Activated CD4-positive, alpha-beta memory T cell treated with anti-CD3 and anti-CD28 coated beads, Interleukin-2, amount 10 ng/mL, durations not matched to agents 7 days and 5 days (primary cell): Measurements from ENCODE around the gene ARMC8. TPM values are rescaled to one million over a fixed set of nuclear protein-coding genes. Genes with fewer than 3 reads are reported as not detected.

Experiments
- CTCF ChIA-PET: fragments of 350-600 bp; sonication (Branson Sonifier 250); formaldehyde crosslinking; loops from one replicate; lab custom pipeline; 2021; ENCODE audit warnings: antibody characterized with exemption, inconsistent platforms; lab: Charles Lee
- POLR2A ChIA-PET: fragments of 350-600 bp; sonication (Branson Sonifier 250); formaldehyde crosslinking; loops from one replicate; lab custom pipeline; 2021; ENCODE audit warnings: antibody characterized with exemption; lab: Charles Lee
- DNase-seq: peaks from one replicate; pipeline ENCODE4 v3.0.0-alpha.2; 2020
- H3K27ac Mint-ChIP-seq: one replicate; pipeline ENCODE4 v1.8.0; 2021; ENCODE audit warnings: mild to moderate bottlenecking, mixed read lengths
- H3K27me3 Mint-ChIP-seq: one replicate; pipeline ENCODE4 v1.8.0; 2021; ENCODE audit warnings: mixed read lengths
- H3K36me3 Mint-ChIP-seq: one replicate; pipeline ENCODE4 v1.8.0; 2021; ENCODE audit warnings: low read depth, mixed read lengths
- H3K4me1 Mint-ChIP-seq: one replicate; pipeline ENCODE4 v1.8.0; 2021; ENCODE audit warnings: mixed read lengths
- H3K4me3 Mint-ChIP-seq: one replicate; pipeline ENCODE4 v1.8.0; 2021; ENCODE audit warnings: mild to moderate bottlenecking, mixed read lengths
- H3K9me3 Mint-ChIP-seq: one replicate; pipeline ENCODE4 v1.8.0; 2021; ENCODE audit warnings: mixed read lengths
- total RNA-seq, 2 experiments: library from RNA; stranded (reverse); gene quantifications; one replicate each; pipeline ENCODE4 v1.2.3, GENCODE V29; 2021

ARMC8 gene
- total RNA-seq, 2 experiments from 2014 or later, result 44.0 to 50.1 TPM

DNA sequence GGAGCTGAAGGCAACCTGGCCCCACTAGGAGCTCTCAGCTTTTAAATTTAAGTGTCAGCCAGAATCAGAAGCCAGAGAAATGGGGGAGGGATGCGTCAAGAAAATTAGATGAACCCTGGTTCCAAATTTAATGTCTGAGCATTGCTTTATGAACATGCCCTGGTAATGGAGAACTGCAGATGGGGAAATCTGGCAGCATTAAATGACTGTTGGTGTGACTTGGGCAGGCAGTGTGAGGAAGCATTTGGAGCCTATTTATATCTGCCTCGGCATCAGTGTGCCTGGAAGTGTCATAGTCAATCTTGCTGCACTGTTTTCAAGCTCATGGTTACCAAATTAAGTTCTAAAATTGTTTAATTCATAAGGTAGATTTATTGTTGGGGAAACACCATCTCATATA lies 113.5 kb downstream of the ARMC8 start:
- ChIA-PET CTCF (no interaction called here), POLR2A (no interaction called here)
- no peak overlapping the region for H3K4me3 Mint-ChIP-seq
- peaks cover 24% of the 10 kb centered on the region for H3K4me1 Mint-ChIP-seq
- H3K27ac Mint-ChIP-seq, result no peak overlapping the region
- peaks cover 22% of the 10 kb centered on the region for H3K36me3 Mint-ChIP-seq
- no peaks in the 10 kb centered on the region for H3K27me3 Mint-ChIP-seq
- DNase-seq, result no peak
- H3K9me3 Mint-ChIP-seq, result no peaks in the 10 kb centered on the region

DNA sequence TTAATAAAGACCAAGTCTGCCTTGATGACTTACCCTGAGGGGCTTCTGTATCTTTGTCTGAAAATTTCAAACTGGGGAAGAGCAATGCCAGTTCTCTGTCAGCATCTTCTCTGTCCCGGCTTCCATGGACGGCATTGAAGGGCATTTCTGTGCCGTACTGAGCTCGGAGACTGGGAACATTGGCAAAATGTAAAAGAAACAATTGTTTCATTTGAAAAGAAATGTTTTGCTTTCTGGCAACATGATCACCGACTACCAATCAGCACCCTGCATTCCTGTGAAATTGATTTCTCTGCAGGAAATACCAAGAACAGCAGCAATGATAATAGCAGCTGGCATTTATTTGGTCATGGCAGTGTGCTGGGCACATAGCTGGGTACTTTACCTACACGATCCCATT lies 116.4 kb downstream of the ARMC8 start:
- H3K4me1 Mint-ChIP-seq, result peaks cover 3% of the 10 kb centered on the region
- H3K27me3 Mint-ChIP-seq, result no peaks in the 10 kb centered on the region
- CTCF ChIA-PET, result no interaction called here
- H3K36me3 Mint-ChIP-seq, result peaks cover 11% of the 10 kb centered on the region
- DNase-seq, result no peak
- peaks cover 9% of the 10 kb centered on the region for H3K9me3 Mint-ChIP-seq
- H3K4me3 Mint-ChIP-seq, result no peak overlapping the region
- H3K27ac Mint-ChIP-seq, result no peak overlapping the region
- POLR2A ChIA-PET, result no interaction called here

DNA sequence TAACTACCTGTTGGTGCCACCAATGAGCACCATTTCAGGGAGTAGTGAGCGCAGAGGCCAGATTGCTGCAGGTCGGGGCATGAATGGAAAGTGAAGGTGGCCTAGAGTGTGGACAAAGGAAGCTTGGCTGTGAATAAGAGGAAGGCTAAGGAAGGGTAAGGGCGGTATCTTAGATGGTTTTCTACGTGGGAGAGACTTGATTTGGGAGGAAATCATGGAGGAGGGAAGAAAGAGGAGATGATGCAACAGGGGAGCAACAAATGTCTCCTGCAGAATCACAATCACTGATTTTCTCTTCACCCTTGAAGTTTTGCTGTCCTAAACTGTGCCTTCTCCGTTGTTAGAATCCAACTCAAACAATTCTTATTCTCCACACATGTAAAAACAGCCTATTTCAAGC lies 120.8 kb downstream of the ARMC8 start:
- ChIA-PET CTCF (no interaction called here), POLR2A (no interaction called here)
- Mint-ChIP-seq H3K4me1 (no peaks in the 10 kb centered on the region), H3K27ac (no peak overlapping the region), H3K36me3 (peaks cover 5% of the 10 kb centered on the region), H3K4me3 (no peak overlapping the region), H3K9me3 (peaks cover 17% of the 10 kb centered on the region), H3K27me3 (peaks cover 23% of the 10 kb centered on the region)
- no peak for DNase-seq

GRCh38 chr3:138308783-138309182 lies 121.7 kb downstream of the ARMC8 start:
- ChIA-PET POLR2A (no interaction called here), CTCF (interaction anchor here (0.7 kb wide), 1 partner anchor 34 kb away, joined by 5 read pairs; no protein-coding TSS in a partner anchor)
- Mint-ChIP-seq H3K4me3 (no peak overlapping the region), H3K36me3 (peaks cover 5% of the 10 kb centered on the region), H3K9me3 (peaks cover 17% of the 10 kb centered on the region), H3K4me1 (no peaks in the 10 kb centered on the region), H3K27ac (no peak overlapping the region), H3K27me3 (peaks cover 23% of the 10 kb centered on the region)
- no peak for DNase-seq

GRCh38 chr3:138310494-138310893 lies 123.4 kb downstream of the ARMC8 start:
- CTCF ChIA-PET, result no interaction called here
- Mint-ChIP-seq H3K27me3 (peaks cover 24% of the 10 kb centered on the region), H3K36me3 (peaks cover 5% of the 10 kb centered on the region), H3K9me3 (peaks cover 17% of the 10 kb centered on the region), H3K4me1 (no peaks in the 10 kb centered on the region), H3K4me3 (no peak overlapping the region), H3K27ac (no peak overlapping the region)
- POLR2A ChIA-PET, result no interaction called here
- no peak for DNase-seq

DNA sequence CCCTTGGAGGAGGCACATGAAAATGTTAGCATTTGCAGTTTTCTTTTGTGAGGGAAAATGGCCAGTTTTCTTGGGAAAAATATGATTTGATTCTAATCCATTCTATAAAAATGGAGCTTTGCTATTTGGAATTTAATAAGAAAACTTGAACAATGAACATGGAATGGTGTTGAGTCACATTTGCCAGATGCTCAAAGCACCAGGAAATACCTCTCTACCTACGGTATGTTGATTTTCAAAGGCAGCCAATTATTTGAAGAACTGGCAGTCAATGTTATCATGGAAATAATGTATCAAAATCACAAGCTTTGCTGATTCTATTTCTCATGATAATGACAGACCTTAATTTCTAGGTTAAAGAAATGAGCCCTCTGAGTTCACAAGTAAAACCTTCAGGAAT lies 127.7 kb downstream of the ARMC8 start:
- ChIA-PET POLR2A (no interaction called here), CTCF (interaction anchor here (0.9 kb wide), 1 partner anchor 14 kb away, joined by 3 read pairs; no protein-coding TSS in a partner anchor)
- no peak for DNase-seq
- H3K27ac Mint-ChIP-seq, result no peak overlapping the region
- H3K4me3 Mint-ChIP-seq, result no peak overlapping the region
- H3K36me3 Mint-ChIP-seq, result peaks cover 5% of the 10 kb centered on the region
- H3K9me3 Mint-ChIP-seq, result peaks cover 4% of the 10 kb centered on the region
- peaks cover 24% of the 10 kb centered on the region for H3K27me3 Mint-ChIP-seq
- H3K4me1 Mint-ChIP-seq, result no peaks in the 10 kb centered on the region

DNA sequence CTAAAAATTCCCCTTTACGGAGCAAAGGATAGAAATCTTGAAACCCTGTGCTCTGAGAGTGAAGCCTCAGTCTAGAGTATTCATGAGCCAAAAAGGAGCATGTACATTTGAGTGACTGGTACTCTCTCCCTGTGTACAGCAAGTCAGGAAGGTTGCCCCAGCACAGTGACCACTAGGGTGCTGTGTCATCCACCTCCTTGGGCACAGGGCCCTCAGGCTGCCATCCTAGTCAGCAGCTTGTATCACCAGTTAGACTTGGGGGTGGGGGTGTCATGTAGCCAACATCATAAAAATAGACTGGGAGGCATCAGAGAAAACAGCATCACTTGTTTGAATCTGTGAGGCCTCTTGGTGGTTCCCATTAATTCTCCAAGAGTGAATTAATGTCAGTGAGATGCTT lies 130.6 kb downstream of the ARMC8 start:
- Mint-ChIP-seq H3K36me3 (no peaks in the 10 kb centered on the region), H3K4me1 (peaks cover 7% of the 10 kb centered on the region), H3K27ac (no peak overlapping the region), H3K4me3 (no peak overlapping the region), H3K9me3 (no peaks in the 10 kb centered on the region), H3K27me3 (peaks cover 1% of the 10 kb centered on the region)
- ChIA-PET CTCF (no interaction called here), POLR2A (no interaction called here)
- DNase-seq, result no peak

DNA sequence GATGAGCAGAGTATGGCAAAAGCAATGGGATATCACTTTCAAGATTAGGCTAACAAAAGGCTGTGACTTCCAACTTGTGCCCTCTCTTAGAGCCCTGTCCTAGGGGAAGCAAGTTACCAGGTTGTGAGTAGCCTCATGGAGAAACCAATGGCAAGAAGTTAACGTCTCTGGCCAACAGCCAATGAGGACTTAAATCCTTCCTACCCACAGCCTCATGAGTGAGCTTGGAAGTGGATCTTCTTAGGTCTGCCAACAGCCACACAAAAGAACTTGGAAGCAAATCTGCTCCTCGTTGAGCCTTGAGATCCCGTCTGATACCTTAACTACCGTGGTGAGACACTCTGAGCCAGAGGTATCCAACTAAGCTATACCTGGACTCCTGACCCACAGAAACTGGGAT lies 136.9 kb downstream of the ARMC8 start:
- POLR2A ChIA-PET, result no interaction called here
- Mint-ChIP-seq H3K27ac (no peak overlapping the region), H3K36me3 (no peaks in the 10 kb centered on the region), H3K4me3 (no peak overlapping the region), H3K4me1 (peaks cover 35% of the 10 kb centered on the region), H3K9me3 (no peaks in the 10 kb centered on the region), H3K27me3 (no peaks in the 10 kb centered on the region)
- CTCF ChIA-PET, result no interaction called here
- no peak for DNase-seq

DNA sequence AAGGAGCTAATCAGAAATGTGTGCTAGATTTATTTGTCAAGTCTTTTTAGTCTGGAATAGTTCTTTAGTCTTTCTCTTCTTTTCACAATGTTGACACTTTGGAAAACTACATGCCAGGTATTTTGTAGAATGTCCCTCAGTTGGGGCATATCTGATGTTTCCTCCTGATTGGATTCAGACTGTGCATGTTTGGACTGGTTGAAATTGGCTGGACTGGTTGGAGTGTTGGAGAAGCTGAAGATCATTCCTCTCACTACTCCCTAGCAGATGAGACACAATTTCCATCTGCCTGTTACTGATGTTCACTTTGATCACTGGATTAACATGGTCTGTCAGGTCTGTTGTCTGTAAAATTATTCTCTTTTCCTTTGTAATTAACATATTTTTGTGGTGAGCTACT lies 138.9 kb downstream of the ARMC8 start:
- Mint-ChIP-seq H3K27ac (no peak overlapping the region), H3K4me3 (no peak overlapping the region), H3K36me3 (no peaks in the 10 kb centered on the region), H3K9me3 (no peaks in the 10 kb centered on the region), H3K4me1 (peaks cover 42% of the 10 kb centered on the region), H3K27me3 (no peaks in the 10 kb centered on the region)
- no peak for DNase-seq
- POLR2A ChIA-PET, result no interaction called here
- CTCF ChIA-PET, result interaction anchor here (0.8 kb wide), 1 partner anchor 598 kb away, joined by 3 read pairs; no protein-coding TSS in a partner anchor

DNA sequence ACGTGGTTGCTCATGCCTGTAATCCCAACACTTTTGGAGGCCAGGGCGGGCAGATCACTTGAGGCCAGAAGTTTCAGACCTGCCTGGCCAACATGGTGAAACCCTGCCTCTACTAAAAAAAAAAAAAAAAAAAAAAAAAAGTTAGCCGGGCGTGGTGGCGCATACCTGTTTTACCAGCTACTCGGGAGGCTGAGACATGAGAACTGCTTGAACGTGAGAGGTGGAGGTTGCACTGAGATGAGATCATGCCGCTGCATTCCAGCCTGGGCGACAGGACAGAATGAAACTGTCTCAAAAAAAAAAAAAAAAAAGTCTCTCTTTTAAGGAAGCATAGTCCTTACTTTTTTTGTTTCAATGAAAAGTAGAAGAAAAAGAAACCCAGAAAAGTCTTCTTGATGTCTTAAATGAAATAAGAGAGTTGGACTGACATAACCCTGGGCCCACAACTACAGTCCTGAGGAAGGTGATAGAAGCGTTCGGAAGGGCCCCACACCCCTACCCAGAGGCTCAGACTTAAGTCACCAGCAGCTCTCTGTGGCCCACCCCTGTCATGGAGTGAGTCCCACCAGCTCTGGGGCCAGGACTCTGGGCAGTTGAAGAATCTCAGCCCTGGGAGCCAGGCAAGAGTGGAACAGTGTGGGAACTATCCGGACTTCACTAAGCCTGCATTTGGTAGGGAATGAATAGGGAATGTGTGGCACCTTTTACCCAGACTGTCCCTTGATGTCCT lies 139.9 kb downstream of the ARMC8 start:
- no peak overlapping the region for H3K4me3 Mint-ChIP-seq
- ChIA-PET CTCF (interaction anchor here (0.8 to 1.6 kb wide), 2 partner anchors 136 to 597 kb away, joined by 3 read pairs; no protein-coding TSS in a partner anchor), POLR2A (no interaction called here)
- H3K36me3 Mint-ChIP-seq, result no peaks in the 10 kb centered on the region
- DNase-seq, result no peak
- H3K4me1 Mint-ChIP-seq, result peaks cover 39% of the 10 kb centered on the region
- no peaks in the 10 kb centered on the region for H3K9me3 Mint-ChIP-seq
- H3K27ac Mint-ChIP-seq, result no peak overlapping the region
- H3K27me3 Mint-ChIP-seq, result no peaks in the 10 kb centered on the region

DNA sequence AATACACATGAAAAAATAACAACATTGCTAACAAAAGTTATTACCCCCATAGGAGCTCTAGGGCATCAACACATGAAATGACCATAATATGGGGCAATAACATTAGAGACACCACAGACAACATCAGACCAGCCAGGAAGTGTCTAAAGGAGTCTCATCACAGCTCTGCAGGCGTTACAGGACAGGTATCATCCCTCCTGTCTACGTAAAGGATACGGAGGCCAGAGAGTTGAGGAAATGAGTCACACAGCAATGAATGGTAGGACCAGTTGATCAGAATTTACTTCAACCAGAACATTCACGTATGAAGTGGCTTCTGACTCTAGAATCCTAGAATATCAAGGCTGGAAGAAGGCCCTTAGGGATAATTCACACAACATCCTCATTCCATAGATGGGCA lies 140.7 kb downstream of the ARMC8 start:
- ChIA-PET POLR2A (no interaction called here), CTCF (interaction anchor here (1.6 kb wide), 2 partner anchors 15 to 137 kb away, joined by 3 to 5 read pairs; no protein-coding TSS in a partner anchor)
- Mint-ChIP-seq H3K4me3 (peak overlapping the region; percentile 10), H3K4me1 (peaks cover 37% of the 10 kb centered on the region), H3K36me3 (no peaks in the 10 kb centered on the region), H3K9me3 (no peaks in the 10 kb centered on the region), H3K27ac (no peak overlapping the region), H3K27me3 (no peaks in the 10 kb centered on the region)
- no peak for DNase-seq

DNA sequence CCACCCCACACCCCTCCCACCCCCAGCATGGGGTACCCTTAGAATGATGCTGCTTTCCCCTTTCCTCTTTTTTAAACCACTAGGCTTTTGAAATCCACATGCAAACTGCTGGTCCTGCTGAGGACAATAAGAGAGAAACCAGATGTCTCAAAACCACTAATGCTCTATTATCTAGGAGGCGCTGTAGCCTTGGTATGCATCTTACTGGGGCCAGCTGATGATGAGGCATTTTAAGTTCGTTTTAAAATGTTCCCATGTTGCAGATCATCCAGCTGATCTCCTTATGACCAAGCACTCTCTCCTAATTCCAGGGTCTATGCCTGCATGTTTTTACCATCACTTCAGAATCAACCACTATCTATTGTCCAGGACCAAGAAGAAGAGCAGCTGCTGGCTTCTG lies 141.2 kb downstream of the ARMC8 start:
- H3K27me3 Mint-ChIP-seq, result no peaks in the 10 kb centered on the region
- DNase-seq, result no peak
- peaks cover 36% of the 10 kb centered on the region for H3K4me1 Mint-ChIP-seq
- H3K36me3 Mint-ChIP-seq, result no peaks in the 10 kb centered on the region
- peak overlapping the region; percentile 56 for H3K4me3 Mint-ChIP-seq
- POLR2A ChIA-PET, result interaction anchor here (0.9 to 1.2 kb wide), 2 partner anchors 137 to 141 kb away, joined by 3 to 7 read pairs; partner anchors contain the start of gene ARMC8
- CTCF ChIA-PET, result interaction anchor here (0.9 to 1.6 kb wide), 8 partner anchors 10 to 595 kb away, joined by 3 to 5 read pairs (median 3); no protein-coding TSS in a partner anchor
- H3K9me3 Mint-ChIP-seq, result no peaks in the 10 kb centered on the region
- no peak overlapping the region for H3K27ac Mint-ChIP-seq

DNA sequence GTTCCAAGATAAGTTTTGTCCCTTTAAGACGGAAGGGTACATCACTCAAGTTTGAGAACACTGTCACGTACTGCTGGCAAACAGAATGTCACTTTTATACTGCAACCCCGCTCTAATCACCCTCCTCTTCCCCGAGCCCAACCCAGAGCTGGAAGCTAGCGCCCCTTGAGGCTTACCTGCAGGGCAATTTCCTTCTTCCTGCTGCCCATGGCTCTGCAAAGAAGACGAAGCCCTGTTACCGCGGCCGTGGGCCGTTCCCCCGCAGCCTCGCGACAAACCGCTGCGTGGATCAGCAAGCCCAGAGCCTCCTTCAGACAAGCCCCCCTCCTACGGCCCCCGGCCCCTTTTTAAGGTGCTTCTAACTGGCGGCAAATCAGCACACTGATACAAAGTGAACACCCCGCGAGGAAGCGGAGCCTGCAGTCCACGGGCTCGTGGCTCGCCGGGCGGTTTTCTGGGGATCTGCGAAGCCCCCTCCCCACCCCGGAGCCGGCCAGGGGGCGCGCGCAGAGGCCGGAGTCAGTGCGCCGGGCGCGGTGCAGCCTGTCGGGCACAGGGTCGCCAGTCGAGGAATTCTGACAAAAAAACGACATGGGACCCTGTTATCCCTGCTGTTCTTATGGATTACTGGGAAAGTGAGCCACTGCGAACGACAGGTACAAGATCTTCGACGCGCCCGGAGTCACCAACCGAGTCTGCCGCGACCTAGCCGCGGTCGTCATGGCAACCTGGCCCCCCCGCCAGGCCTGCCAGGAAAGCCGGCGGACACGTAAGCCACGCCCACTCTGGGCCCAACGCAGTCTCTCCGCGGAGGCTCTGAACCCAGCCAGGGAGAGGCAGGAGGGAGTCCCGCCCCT lies 142.3 kb downstream of the ARMC8 start, which contains the start of gene NME9:
NME9 (minus strand) TSS at position 725 of the 857 bp plus-strand sequence; CDS start at position 209, 516 bp downstream.
- H3K36me3 Mint-ChIP-seq, result no peaks in the 10 kb centered on the region
- H3K4me1 Mint-ChIP-seq, result peaks cover 29% of the 10 kb centered on the region
- ChIA-PET POLR2A (interaction anchor here (0.9 to 1.5 kb wide), 3 partner anchors 138 to 154 kb away, joined by 3 to 7 read pairs (median 4); partner anchors contain the start of genes ARMC8 and DBR1), CTCF (interaction anchor here (0.8 to 1.6 kb wide), 9 partner anchors 9 to 598 kb away, joined by 3 to 5 read pairs (median 3); no protein-coding TSS in a partner anchor)
- H3K27ac Mint-ChIP-seq, result peak within 1 kb of the TSS; percentile 75
- H3K9me3 Mint-ChIP-seq, result no peaks in the 10 kb centered on the region
- no peaks in the 10 kb centered on the region for H3K27me3 Mint-ChIP-seq
- DNase-seq, result peak; percentile 84
- H3K4me3 Mint-ChIP-seq, result peak within 1 kb of the TSS; percentile 87
